Activated CD4-positive, alpha-beta T cell treated with anti-CD3 and anti-CD28 coated beads, Interleukin-2, amount 10 ng/mL, durations not matched to agents 24 days and 14 days (primary cell): ENCODE data around the gene JAZF1. TPM values are rescaled to one million over a fixed set of nuclear protein-coding genes. Genes with fewer than 3 reads are reported as not detected.

Experiments
- total RNA-seq: library from RNA; stranded (reverse); gene quantifications from 2 replicates; pipeline ENCODE4 v1.2.3, GENCODE V29; 2022

Gene JAZF1
- total RNA-seq, 1 donor from 2014 or later, result 4.2 TPM

Other genes with a start within 250 kb of the JAZF1 start
- not detected in 2 replicates for gene CREB5, start 231.7 kb upstream of the JAZF1 start, total RNA-seq